M059J (cell line): ENCODE measurements around the gene DBNDD2. TPM values are rescaled to one million over a fixed set of nuclear protein-coding genes. Genes with fewer than 3 reads are reported as not detected.

Experiments
- DNase-seq: peaks from one replicate; pipeline ENCODE4 v3.0.0-alpha.2; 2012; ENCODE audit warnings: low read depth
- total RNA-seq: library from RNA; depleted of rRNA; stranded (reverse); fragments of >200 nt; shearing (Covaris generic); gene quantifications from 2 replicates; pipeline ENCODE4 v1.2.3, GENCODE V29; 2014

Gene DBNDD2
- total RNA-seq, 1 experiment from 2014 or later: 17.6 TPM

- no peak for DNase-seq
Observed at GRCh38 chr20:45378191-45378590, 29.9 kb upstream of the DBNDD2 start, which contains the start of gene TP53TG5. TSS of gene TP53TG5 (minus strand) at chr20:45378325. CDS start at chr20:45378236, 89 bp downstream.

DNA sequence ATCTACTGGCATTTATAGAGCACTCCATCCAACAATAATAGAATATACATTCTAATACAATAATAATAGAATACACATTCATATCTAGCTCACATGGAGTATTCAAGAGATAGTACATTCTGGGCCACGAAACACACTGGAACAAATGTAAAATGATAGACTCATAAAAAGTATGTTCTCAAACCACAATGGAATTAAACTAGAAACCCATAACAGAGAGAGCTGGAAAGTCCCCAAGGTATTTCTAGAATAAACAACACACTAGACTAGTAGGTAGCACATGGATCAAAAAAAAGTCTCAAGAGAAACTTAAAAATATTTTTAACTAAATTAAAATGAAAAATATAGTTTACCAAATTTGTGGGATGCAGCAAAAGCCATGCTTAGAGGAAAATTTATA lies 20.8 kb upstream of the DBNDD2 start:
- peak; percentile 35 for DNase-seq

DNA sequence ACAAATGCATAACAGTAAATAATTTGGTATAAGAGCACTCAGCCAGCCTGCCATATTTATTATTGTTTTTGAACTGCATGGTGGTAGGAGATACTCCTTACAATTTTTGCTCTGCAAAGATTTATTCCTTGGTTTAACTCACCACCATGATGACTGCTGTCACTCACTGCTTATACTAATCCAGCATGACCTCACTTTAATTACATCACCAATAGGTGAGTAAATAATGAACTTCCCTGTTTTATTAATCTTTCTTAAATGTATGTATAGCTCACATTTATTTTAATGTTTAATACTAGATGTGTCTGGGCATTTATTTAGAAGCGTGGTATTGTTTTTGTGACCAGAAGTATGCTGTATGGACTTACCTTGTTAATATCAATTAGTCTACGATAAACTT lies 17.2 kb upstream of the DBNDD2 start:
- no peak for DNase-seq

- no peak for DNase-seq
Observed at GRCh38 chr20:45391559-45391958, 16.5 kb upstream of the DBNDD2 start.

GRCh38 chr20:45392733-45393132 lies 15.4 kb upstream of the DBNDD2 start:
- DNase-seq: no peak

DNA sequence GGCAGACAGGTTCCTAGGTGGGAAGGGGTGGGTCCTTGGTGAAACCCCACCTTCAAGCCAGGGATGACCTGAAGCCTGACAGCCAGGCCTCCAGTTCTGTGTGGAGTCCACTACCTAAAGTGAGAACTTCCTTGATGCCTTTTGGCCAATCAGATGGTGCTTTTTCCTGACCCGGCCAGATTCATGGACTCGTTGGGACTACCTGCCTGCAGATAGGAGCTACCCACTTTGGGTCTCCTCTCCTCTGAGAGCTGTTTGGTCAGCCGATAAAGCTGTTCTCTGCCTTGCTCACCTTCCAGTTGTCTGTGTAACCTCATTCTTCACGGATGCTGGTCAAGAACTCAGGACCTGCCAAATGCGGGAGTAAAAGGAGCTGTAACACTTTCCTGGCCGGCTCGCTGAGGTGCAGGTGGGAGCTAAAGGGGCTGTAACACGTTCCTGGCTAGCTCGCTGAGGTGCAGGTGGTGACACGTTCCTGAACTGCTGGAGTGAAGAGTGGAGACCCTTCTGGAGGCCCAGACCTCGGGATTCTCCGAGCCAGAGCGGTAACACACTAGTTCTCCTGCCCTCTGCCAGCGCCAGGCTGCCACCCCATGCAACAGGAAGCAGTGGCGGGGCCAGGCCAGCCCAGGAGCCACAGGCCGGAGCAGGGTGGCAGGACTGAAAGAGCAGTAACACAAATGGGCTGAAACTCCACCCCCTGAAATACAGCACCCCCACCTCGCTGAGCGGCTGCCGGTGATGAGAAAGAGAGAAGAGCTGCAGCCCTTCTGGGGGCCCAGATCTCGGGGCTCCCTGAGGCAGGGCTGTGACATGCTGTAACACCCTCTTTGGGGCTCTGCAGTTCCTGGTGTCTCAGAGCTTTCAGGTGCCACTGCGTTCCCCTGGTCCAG lies 13.6 kb upstream of the DBNDD2 start:
- DNase-seq: no peak

DNA sequence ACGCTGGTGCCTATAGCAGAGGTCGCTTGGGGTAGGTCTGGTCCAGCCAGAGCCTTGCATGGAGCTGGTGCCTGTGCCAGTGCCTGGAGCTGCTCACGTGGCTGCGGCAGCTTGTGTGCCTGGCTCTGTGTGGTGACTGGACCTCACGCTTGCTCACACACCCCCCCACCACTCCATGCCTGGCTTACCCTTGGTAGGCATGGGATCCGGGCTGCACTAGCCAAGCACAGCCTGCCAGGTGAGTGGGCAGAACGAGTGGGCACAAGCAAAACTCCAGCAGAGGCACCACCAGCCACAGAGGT lies 13.0 kb upstream of the DBNDD2 start:
- DNase-seq: no peak

DNA sequence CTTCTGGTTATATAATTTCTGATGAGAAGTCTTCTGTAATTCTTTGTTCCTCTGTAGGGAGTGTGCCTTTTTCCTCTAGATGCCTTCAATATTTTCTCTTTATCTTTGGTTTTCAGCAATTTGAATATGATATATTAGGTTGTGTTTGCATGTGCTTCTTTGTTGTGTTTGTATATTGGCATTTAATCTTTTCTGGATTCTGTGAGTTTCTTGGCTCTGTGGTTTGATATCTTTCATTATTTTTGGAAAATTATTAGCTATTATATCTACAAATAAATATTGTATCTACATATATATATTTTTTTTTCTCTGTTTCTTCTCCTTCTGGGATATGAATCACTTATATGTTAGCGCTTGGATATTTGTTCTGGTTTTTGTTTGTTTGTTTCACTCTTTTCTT lies 9.1 kb upstream of the DBNDD2 start:
- no peak for DNase-seq

GRCh38 chr20:45400346-45401031 lies 7.6 kb upstream of the DBNDD2 start:
- no peak for DNase-seq

DNA sequence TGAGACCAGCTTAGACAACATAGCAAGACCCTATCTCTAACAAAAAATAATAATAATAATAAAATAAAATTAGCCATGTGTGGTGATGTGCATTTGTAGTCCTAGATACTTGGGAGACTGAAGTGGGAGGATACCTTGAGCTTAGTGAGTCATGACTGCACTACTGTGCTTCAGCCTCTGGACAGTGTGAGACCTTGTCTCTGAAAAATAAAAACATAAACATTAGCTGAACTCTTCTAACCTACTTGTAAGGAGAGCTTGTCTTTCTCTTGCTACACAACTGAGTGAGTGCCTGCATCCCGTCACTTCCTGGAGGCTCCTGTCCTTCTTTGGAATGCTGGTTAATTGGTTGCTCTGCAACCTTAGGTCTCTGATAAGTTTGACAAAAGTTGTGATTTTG lies 5.1 kb upstream of the DBNDD2 start:
- peak; percentile 66 for DNase-seq

- DNase-seq: no peak
Observed at GRCh38 chr20:45404438-45404837, 3.7 kb upstream of the DBNDD2 start.

DNA sequence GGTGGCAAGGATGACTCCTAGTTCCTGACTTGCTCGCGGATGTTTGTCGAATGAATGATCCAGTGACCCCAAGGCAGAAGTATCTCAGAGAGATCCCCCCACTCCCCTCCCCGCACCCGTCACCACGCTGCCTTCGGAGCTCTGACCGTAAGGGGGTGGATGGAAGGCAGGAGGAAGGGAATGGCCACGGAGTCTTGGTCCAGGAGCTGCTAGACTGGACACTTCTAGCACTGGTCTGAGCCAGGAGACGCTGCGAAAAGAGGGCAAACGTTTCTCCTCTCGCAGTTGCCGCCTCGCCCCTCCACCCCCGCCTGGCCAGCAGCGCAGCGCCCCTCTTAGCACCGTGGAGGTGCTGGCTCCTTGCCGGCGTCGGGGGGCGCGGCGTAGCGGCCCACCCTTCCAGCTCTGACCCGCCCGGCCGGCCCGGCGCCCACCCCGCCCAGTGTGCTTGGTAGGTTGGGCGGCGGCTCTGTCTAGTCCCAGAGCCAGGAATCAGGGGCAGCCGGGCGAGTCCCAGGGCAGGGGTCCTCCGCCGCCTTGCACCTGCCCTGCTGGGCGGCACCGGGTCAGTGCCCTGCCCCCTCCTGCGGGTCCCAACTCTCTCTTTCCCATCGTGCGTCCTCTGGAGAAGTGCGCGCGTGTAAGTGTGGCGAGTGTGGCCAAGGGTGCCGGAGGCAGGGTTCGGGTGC lies 2.4 kb upstream of the DBNDD2 start:
- DNase-seq: peak; percentile 36

DNA sequence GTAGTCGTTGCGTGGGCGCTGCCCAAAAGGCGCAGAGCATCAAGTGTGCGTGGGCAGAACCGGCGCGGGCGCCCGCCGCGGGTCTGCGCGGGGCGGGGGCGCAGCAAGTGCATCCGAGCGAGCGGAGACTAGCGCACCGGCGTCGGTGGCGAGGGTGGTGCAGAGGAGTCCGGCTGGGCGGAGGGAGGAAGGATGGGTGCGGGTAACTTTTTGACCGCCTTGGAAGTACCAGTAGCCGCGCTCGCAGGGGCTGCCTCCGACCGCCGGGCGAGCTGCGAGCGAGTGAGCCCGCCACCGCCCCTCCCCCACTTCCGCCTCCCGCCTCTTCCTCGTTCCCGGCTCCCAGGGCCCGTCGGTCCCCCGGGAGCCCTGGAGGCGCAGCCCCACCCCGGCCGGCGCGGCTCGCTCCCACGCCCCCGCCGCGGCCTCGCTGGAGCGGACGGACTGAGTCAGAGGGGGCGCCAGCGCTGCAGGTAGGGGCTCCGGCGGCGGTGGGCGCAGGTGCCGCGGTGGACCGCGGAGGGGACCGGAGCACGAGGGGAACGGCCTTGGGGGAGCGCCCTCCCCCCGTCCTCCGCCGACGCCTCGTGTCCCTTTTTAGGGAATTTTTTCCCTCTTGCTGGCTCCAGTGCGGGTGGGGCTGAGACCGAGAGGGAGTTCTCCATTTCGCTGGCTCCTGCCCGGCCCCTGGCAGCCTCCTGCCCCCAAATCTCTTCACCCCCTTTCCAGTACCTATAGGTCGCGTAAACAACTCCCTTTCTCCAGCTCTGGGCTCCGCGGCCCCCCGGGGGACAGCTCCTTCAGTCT lies 1.6 kb upstream of the DBNDD2 start:
- peak; percentile 51 for DNase-seq

DNA sequence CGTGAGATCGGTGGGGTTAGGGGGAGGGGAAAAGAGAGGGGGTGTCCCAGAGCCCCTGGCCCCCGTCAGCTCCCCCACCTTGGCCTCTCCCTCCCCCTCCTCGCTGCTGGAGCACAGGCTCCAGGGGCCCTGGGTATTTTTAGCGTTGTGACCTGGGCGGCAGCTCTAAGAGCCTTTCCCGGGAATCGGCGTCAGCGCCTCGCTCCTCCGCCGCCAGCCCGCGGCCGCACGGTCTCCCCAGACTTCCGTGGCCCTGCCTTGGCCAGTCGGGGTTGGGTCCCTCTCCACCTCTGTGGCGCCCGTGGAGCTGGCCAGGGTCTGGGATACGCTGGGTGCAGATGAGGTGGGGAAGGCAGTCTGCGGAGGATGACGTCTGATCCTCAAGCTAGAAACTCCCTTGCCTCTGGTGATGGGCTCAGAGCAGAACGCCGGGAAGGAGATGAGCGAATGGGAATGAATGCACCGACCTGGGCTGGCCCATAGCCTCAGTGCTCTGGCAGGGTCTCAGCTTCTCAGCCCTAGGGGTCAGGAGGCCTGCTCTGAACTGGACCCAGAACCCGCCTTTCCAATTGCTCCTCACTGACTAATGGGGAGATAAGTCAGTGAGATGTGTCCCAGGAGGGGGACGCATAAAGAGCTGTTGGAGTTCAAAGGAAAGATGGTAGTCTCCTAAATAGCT lies 883 bp upstream of the DBNDD2 start:
- DNase-seq: no peak

DNA sequence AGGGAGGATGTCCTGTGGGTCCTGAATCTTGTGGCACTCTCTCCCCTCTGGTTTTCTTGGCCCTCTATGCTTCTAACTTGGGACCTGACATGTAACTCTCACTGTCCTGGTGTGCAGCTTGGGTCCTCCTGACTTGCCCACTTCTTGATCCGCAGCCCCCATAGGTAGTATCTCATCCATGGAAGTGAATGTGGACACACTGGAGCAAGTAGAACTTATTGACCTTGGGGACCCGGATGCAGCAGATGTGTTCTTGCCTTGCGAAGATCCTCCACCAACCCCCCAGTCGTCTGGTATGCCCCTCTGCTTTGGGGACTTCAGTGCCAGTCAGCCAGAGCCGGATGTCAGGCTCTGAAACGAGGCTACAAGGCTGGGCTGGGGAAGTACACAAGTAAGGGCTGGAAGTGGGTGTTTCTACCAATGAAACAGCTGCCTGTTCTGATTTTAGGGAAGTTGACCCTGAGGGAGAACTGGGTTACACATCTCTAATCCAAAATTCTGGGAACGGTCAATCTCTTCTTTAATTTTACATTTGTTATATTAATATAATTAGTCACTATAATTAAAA lies 641 bp downstream of the DBNDD2 start:
- no peak for DNase-seq

DNA sequence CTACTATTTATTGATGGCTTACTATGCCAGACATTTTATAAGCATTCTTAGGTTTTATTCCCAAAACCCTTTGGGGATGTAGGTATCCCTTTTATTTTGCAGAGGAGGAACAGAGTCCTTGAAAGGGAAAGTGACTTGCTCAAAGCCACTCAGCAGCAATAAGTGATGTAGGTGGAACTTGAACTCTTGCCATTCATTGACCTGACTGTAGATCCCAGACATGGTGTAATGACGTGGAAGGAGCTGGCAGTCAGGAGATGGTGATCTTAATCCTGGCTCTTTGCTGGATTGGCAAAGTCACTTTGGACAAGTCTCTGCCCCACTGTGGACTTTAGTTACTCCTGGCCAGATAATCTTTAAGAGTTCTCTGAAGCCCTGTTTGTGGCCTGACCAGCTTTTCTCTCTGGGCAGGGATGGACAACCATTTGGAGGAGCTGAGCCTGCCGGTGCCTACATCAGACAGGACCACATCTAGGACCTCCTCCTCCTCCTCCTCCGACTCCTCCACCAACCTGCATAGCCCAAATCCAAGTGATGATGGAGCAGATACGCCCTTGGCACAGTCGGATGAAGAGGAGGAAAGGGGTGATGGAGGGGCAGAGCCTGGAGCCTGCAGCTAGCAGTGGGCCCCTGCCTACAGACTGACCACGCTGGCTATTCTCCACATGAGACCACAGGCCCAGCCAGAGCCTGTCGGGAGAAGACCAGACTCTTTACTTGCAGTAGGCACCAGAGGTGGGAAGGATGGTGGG lies 1.6 kb downstream of the DBNDD2 start:
- no peak for DNase-seq

- DNase-seq: peak; percentile 61
Observed at GRCh38 chr20:45410887-45411286, 2.8 kb downstream of the DBNDD2 start.

- DNase-seq: no peak
Observed at GRCh38 chr20:45412653-45413052, 4.6 kb downstream of the DBNDD2 start.

- no peak for DNase-seq
Observed at GRCh38 chr20:45413479-45413878, 5.4 kb downstream of the DBNDD2 start.
